Right kidney (tissue), 9 donors: ENCODE data around the gene ENTPD5.

Experiments used
- DNase-seq: peaks from one replicate; pipeline ENCODE4 v3.0.0-alpha.2; 2016
- long read RNA-seq, 8 donors: transcript quantifications; one replicate each; lab custom pipeline, GENCODE V29; 2026

Gene ENTPD5
- long read RNA-seq, donor 1, full-length matches to known transcripts: 1 of 67 reads
- long read RNA-seq, donor 1, partial matches to known transcripts: 54 of 67 reads
- long read RNA-seq, donor 1, other reads (novel, unspliced or antisense): 12 of 67 reads
- long read RNA-seq, donor 2: 0 reads
- long read RNA-seq, donor 3: 0 reads
- long read RNA-seq, donor 4, partial matches to known transcripts: 0 of 2 reads
- long read RNA-seq, donor 4, other reads (novel, unspliced or antisense): 0 of 2 reads
- long read RNA-seq, donor 5, full-length matches to known transcripts: 1 of 38 reads
- long read RNA-seq, donor 5, partial matches to known transcripts: 29 of 38 reads
- long read RNA-seq, donor 5, other reads (novel, unspliced or antisense): 8 of 38 reads
- long read RNA-seq, donor 6, partial matches to known transcripts: 5 of 5 reads
- long read RNA-seq, donor 6, other reads (novel, unspliced or antisense): 0 of 5 reads
- long read RNA-seq, donor 7: 0 reads
- long read RNA-seq, donor 8, partial matches to known transcripts: 0 of 2 reads
- long read RNA-seq, donor 8, other reads (novel, unspliced or antisense): 0 of 2 reads

GRCh38 chr14:74018586-74019407, at the start of gene ENTPD5, which contains the start of gene BBOF1:
Gene ENTPD5, minus strand, starts transcription at chr14:74019288. Its CDS starts 31,186 bp downstream, at chr14:73988102.
Gene BBOF1, plus strand, starts transcription at chr14:74019349. Its CDS starts 130 bp downstream, at chr14:74019479.
- peak; percentile 94 for DNase-seq

- no peak for DNase-seq
Observed at GRCh38 chr14:74065746-74066575, 46.9 kb upstream of the ENTPD5 start.

GRCh38 chr14:74064883-74065282, 45.8 kb upstream of the ENTPD5 start:
- no peak for DNase-seq

GRCh38 chr14:74064426-74064825, 45.3 kb upstream of the ENTPD5 start:
- no peak for DNase-seq

- no peak for DNase-seq
Observed at GRCh38 chr14:74062809-74063150, 43.7 kb upstream of the ENTPD5 start.

GRCh38 chr14:74049876-74050495, 30.9 kb upstream of the ENTPD5 start:
- no peak for DNase-seq

- DNase-seq: no peak
Observed at GRCh38 chr14:74048281-74048680, 29.2 kb upstream of the ENTPD5 start.

- DNase-seq: no peak
Observed at GRCh38 chr14:74045522-74045921, 26.4 kb upstream of the ENTPD5 start.

- DNase-seq: no peak
Observed at GRCh38 chr14:74042296-74042695, 23.2 kb upstream of the ENTPD5 start.

- DNase-seq: peak; percentile 18
Observed at GRCh38 chr14:74038020-74038859, 19.2 kb upstream of the ENTPD5 start.

GRCh38 chr14:74035556-74035955, 16.5 kb upstream of the ENTPD5 start:
- DNase-seq: no peak

GRCh38 chr14:74034572-74034971, 15.5 kb upstream of the ENTPD5 start:
- no peak for DNase-seq

- DNase-seq: no peak
Observed at GRCh38 chr14:74029136-74029535, 10.0 kb upstream of the ENTPD5 start.

GRCh38 chr14:74022346-74022745, 3.3 kb upstream of the ENTPD5 start:
- no peak for DNase-seq

- no peak for DNase-seq
Observed at GRCh38 chr14:74019408-74020137, 485 bp upstream of the ENTPD5 start.

- DNase-seq: no peak
Observed at GRCh38 chr14:74018174-74018585, 908 bp downstream of the ENTPD5 start.

GRCh38 chr14:74015963-74016362, 3.1 kb downstream of the ENTPD5 start:
- DNase-seq: no peak

GRCh38 chr14:74015176-74015575, 3.9 kb downstream of the ENTPD5 start:
- DNase-seq: no peak

- DNase-seq: no peak
Observed at GRCh38 chr14:74014299-74014698, 4.8 kb downstream of the ENTPD5 start.
